Measurements from ENCODE around the gene TMEM145.
A peak's percentile ranks its signal among the peaks of the same experiment; 100 is the strongest.
"Not testable (repeated sequence)": the region's sequence is repeated elsewhere in the genome, so short reads cannot be mapped to it uniquely, and the experiment has no call there.

Gene TMEM145

DNA sequence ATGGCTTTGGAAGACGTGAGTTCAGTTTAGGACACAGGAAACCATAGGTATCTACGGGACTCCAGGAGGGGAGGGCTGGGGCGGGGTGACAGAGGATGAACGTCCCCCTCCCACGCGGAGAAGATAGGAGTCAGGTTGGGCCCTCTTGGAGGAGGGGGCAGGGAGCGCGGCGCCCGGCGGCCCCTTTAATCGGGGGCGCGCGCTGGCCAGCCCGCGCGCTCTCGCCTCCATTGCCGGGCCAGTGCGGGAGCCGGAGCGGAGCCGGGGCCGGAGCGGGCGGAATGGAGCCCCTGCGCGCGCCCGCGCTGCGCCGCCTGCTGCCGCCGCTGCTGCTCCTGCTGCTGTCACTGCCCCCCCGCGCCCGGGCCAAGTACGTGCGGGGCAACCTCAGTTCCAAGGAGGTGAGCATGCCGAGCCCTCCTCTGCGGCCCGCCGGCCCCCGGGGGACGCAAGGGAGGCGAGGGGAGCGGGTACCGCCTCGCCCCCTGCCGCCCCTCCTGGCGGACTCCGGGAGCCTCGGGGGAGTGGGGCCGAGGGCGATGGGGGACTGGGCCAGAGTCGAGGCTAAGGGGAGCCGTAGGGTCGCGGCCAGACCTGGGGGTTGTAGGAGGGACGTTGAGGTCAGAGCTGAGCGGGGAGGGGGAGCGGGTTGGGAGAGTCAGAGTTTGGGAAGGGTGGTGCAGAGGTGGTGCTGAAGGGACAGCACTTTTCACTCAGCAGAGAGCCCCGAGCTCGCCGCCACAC is at the start of gene TMEM145:
Gene TMEM145 (plus strand): TSS at position 214 of the 744 bp plus-strand sequence. CDS start 68 bp downstream, at position 282.
- in situ Hi-C loops (cut with HindIII; ENCODE audit: low pct_unique_long_range_greater_than_20kb, low sequenced_read_pairs) = no loop called here
- no peak for TF ChIP-seq JUND (IDR thresholded peaks at IDR 0.05; ENCODE audit: low read depth)
- peak; percentile 67 to 83 for DNase-seq (ENCODE audit: low read depth in 1 of 2, low spot score in 1 of 2)

GRCh38 chr19:42266105-42266504 is 47.0 kb upstream of the TMEM145 start:
- in situ Hi-C loops (cut with HindIII; ENCODE audit: low pct_unique_long_range_greater_than_20kb, low sequenced_read_pairs); DNase-seq (ENCODE audit: low read depth in 1 of 2, low spot score in 1 of 2): not testable (repeated sequence)

GRCh38 chr19:42266928-42267603 is 46.0 kb upstream of the TMEM145 start:
- DNase-seq (ENCODE audit: low read depth in 1 of 2, low spot score in 1 of 2); in situ Hi-C loops (cut with HindIII; ENCODE audit: low pct_unique_long_range_greater_than_20kb, low sequenced_read_pairs): not testable (repeated sequence)

DNA sequence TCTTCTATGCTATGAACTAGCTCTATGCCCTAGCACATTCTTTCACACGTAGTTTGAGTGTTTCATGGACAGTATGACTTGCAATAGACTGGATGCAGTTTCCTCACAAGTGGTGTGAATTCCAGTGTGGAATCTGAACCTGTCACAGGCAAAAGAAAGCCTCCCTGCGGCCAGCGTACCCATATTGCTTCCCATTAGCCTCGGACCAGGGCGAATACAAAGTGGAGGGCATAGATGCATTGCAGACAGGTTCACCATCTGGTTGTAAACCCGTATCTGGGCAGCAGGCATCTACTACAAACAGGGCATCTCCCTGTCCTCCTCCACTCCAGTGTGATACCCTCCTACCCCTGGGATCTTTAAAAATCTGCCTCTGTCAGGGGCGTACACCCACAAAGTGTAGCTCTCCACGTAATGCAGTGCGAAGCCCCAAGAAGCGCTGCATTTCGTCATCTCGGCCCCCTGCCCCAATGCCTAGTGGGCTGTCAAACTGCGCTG is 45.4 kb upstream of the TMEM145 start:
- no peak for TF ChIP-seq JUND (IDR thresholded peaks at IDR 0.05; ENCODE audit: low read depth)
- in situ Hi-C loops (cut with HindIII; ENCODE audit: low pct_unique_long_range_greater_than_20kb, low sequenced_read_pairs) = no loop called here
- DNase-seq (ENCODE audit: low read depth in 1 of 2, low spot score in 1 of 2) = no peak

DNA sequence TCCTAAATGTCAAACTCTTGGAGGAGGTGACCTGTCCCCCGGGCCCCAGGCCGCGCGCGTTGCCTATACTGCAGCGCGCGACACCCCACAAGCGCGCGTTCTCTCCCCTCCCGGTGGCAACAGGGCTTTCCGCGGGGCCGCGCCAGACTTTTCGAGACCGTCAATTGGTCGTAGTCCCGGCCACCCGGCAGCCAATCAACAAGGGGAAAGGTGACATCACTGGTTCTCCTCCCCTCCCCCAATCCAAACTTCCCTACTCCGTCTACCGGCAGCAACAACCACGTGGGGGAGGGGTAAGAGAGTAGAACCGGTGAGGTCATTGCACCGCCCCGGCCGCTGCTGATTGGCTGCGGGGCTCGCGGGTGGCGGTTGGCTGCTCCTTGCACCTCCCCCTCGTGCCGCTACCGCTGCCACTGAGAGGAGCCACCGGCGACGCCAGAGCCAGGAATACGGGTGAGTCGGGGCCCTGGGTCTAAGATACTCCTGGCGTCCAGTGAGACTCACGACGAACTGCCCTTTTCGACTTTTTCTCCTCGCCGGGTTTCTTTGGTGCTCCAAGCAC is 44.9 kb upstream of the TMEM145 start:
- peak; percentile 84 to 99 for DNase-seq (ENCODE audit: low read depth in 1 of 2, low spot score in 1 of 2)
- TF ChIP-seq JUND (IDR thresholded peaks at IDR 0.05; ENCODE audit: low read depth) = no peak

GRCh38 chr19:42268704-42269477 is 44.2 kb upstream of the TMEM145 start, which contains the start of gene CIC:
Gene CIC (plus strand): TSS chr19:42269252. CDS start chr19:42271784, 2,532 bp downstream.
- no peak for TF ChIP-seq JUND (IDR thresholded peaks at IDR 0.05; ENCODE audit: low read depth)
- peak; percentile 93 to 100 for DNase-seq (ENCODE audit: low read depth in 1 of 2, low spot score in 1 of 2)
- in situ Hi-C loops (cut with HindIII; ENCODE audit: low pct_unique_long_range_greater_than_20kb, low sequenced_read_pairs) = no loop called here

More for the DNA sequence above, 44.9 kb upstream of the TMEM145 start:
- in situ Hi-C loops (cut with HindIII; ENCODE audit: low pct_unique_long_range_greater_than_20kb, low sequenced_read_pairs) = no loop called here

DNA sequence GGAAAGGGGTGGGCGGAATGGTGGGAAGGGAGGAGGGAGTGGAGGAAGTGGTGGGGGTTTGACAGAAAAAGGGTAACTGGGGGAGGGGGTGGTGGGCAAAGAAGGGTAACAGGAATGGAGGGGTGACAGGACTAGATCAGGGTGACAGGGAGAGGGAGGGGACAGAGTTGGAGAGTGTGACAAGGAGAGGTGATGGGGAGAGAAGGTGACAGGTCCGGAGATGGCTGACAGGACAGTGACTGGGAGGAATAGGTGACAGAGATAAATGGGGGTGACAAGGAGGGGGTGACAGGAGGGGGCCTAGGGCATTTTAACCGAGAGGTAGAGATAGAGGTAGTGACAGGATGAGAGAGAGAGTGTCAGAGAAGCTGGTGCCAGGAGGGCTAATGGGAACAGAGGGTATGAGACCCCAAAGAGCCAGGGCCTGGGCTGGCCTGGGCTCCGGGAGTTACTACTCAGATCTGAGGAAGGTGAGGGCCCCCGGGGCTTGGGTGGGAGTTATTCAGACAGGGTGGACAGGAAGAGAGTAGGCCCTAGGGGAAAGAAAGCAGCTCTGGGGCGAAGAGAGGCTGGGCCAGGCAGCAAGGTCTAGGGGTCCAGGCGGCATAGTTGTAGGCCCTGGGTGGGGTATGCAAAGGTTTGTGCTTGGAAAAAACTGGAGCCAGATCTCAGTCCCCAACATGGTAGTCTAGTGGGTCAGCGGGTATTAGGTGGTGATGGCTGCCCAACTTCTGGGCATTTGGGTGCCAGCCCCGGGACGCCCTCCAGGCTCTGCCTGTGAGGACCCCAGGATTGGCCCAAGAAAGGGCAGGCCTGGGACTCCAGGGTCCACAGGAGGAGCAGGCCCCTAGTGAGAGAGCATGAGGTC is 43.4 kb upstream of the TMEM145 start:
- in situ Hi-C loops (cut with HindIII; ENCODE audit: low pct_unique_long_range_greater_than_20kb, low sequenced_read_pairs) = no loop called here
- no peak for TF ChIP-seq JUND (IDR thresholded peaks at IDR 0.05; ENCODE audit: low read depth)
- DNase-seq (ENCODE audit: low read depth in 1 of 2, low spot score in 1 of 2) = no peak

DNA sequence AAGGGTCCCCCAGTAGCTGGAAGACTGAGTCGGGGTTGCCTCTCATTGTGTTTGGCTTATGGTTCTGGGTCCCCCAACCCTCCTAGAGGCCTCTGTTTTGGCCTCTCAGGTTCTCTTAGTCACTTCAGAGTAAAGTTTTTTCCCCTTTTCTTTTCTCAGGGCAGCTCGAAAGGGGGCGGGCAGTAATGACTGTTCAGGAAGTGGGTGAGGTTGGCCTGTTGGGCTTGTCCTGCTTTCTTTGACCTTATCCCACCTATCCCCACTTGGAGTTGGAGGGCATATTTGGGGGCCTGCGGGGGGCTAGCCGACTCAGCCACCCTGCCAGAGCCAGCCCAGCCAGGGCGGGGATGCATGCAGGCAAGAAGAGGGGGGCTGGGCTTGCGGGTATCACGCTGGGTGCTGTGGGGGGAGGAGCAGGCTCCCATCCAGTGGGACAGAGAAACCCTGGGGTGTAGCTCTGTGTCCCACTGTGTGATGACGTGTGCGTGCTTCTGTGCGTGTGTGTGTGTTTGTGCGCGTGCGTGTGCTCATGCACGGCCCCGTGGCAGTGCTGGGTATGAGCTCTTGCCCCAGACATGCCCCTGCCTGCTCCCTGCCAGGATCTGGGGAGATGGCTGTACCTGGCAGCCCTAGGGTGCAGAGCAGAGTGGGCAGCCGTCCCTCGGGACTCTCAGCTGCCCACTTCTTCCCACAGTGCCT is 42.6 kb upstream of the TMEM145 start:
- in situ Hi-C loops (cut with HindIII; ENCODE audit: low pct_unique_long_range_greater_than_20kb, low sequenced_read_pairs) = no loop called here
- DNase-seq (ENCODE audit: low read depth in 1 of 2, low spot score in 1 of 2) = peak in 1 of 2 experiments; percentile 64
- TF ChIP-seq JUND (IDR thresholded peaks at IDR 0.05; ENCODE audit: low read depth) = no peak

- in situ Hi-C loops (cut with HindIII; ENCODE audit: low pct_unique_long_range_greater_than_20kb, low sequenced_read_pairs) = no loop called here
- no peak for DNase-seq (ENCODE audit: low read depth in 1 of 2, low spot score in 1 of 2)
- TF ChIP-seq JUND (IDR thresholded peaks at IDR 0.05; ENCODE audit: low read depth) = no peak
These were observed 42.1 kb upstream of the TMEM145 start for GRCh38 chr19:42271045-42271419.

- TF ChIP-seq JUND (IDR thresholded peaks at IDR 0.05; ENCODE audit: low read depth) = no peak
- in situ Hi-C loops (cut with HindIII; ENCODE audit: low pct_unique_long_range_greater_than_20kb, low sequenced_read_pairs) = no loop called here
- DNase-seq (ENCODE audit: low read depth in 1 of 2, low spot score in 1 of 2) = no peak
These were observed 41.1 kb upstream of the TMEM145 start for GRCh38 chr19:42271861-42272534.

GRCh38 chr19:42272535-42272897 is 40.6 kb upstream of the TMEM145 start:
- in situ Hi-C loops (cut with HindIII; ENCODE audit: low pct_unique_long_range_greater_than_20kb, low sequenced_read_pairs) = no loop called here
- DNase-seq (ENCODE audit: low read depth in 1 of 2, low spot score in 1 of 2) = no peak
- no peak for TF ChIP-seq JUND (IDR thresholded peaks at IDR 0.05; ENCODE audit: low read depth)

All from T47D (cell line).